SU-DHL-6 (cell line): ENCODE data around the gene SFTPB.

ENCODE experiments used
- CTCF ChIP-seq: fragments of 200-600 bp; sonication (generic); IDR thresholded peaks from one replicate; pipeline ENCODE4 v1.5.1; 2017; ENCODE audit warnings: antibody characterized with exemption, mild to moderate bottlenecking, low read length, moderate library complexity; ENCODE audit not compliant: insufficient read depth, poor library complexity, severe bottlenecking
- EZH2phosphoT487 ChIP-seq: fragments of 200-600 bp; sonication (generic), shearing (Covaris generic); conservative IDR thresholded peaks from 2 replicates; pipeline ENCODE4 v1.6.1; 2018; ENCODE audit warnings: mild to moderate bottlenecking, antibody characterized with exemption, low read length, moderate library complexity, mixed read lengths

DNA sequence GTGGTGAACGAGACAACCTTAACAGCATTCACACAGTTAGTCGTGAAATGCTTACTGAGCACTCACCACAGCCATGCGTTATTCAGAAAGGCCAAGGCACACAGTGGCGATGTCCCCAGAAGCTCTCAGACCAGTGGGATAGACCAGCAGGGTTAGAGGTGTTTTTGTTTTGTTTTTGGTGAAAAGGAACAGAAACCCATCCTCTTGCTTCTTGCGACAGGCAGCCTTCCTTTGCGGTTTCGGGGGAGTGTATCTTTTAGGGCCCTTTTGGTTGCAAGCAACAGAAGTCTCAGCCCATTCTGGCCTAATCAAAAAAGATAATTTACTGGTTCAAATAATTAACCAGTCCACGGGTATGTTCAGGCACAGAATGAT lies 30.9 kb upstream of the SFTPB start:
- no peak for TF ChIP-seq CTCF
- TF ChIP-seq EZH2phosphoT487 = no peak
